PC-3 (cell line): ENCODE results near the gene ZNF3. TPM values are rescaled to one million over a fixed set of nuclear protein-coding genes. Genes with fewer than 3 reads are reported as not detected.

Experiments used
- ATAC-seq: fragments of 200-7000 bp; cut with Tn5 transposase; 2 replicates; pipeline ENCODE4 v1.9.1; 2020; ENCODE audit warnings: mild to moderate bottlenecking, moderate library complexity
- BruUV-seq: library from RNA; stranded (reverse); fragments of 400-500 nt; replicated peaks from 2 replicates; lab custom pipeline; 2021; lab: Mats Ljungman, UMichigan
- CTCF ChIA-PET: fragments of 300-600 bp; sonication (Branson Sonifier 250); formaldehyde crosslinking; loops from one replicate; lab custom pipeline; 2022; ENCODE audit warnings: antibody characterized with exemption; lab: Charles Lee
- POLR2A ChIA-PET: fragments of 300-600 bp; sonication (Branson Sonifier 250); formaldehyde crosslinking; loops from one replicate; lab custom pipeline; 2022; ENCODE audit warnings: antibody characterized with exemption; ENCODE audit not compliant: unreplicated experiment; lab: Charles Lee
- DNase-seq: peaks from one replicate; pipeline ENCODE4 v3.0.0-alpha.2; 2015
- H2AFZ ChIP-seq: fragments of 300-600 bp; sonication (generic); 2 replicates; pipeline ENCODE4 v1.6.0; 2016; ENCODE audit warnings: antibody characterized with exemption, low read length
- H3F3A ChIP-seq: fragments of 300-600 bp; sonication (generic); one replicate; pipeline ENCODE4 v1.6.0; 2017; ENCODE audit warnings: antibody characterized with exemption, low read length, control low read depth, mild to moderate bottlenecking; ENCODE audit not compliant: unreplicated experiment
- H3K27ac ChIP-seq: fragments of 300-600 bp; sonication (generic); 2 replicates; pipeline ENCODE4 v1.5.1; 2016; ENCODE audit warnings: mild to moderate bottlenecking, low read length
- H3K27me3 ChIP-seq: fragments of 300-600 bp; sonication (generic); 2 replicates; pipeline ENCODE4 v1.6.1; 2016; ENCODE audit warnings: low read length, mixed read lengths
- H3K36me3 ChIP-seq: fragments of 300-600 bp; sonication (generic); 2 replicates; pipeline ENCODE4 v1.6.1; 2016; ENCODE audit warnings: low read depth, mixed run types, low read length, mixed read lengths
- H3K4me1 ChIP-seq: fragments of 300-600 bp; sonication (generic); 2 replicates; pipeline ENCODE4 v1.5.1; 2016; ENCODE audit warnings: low read length; ENCODE audit not compliant: insufficient read depth
- H3K4me2 ChIP-seq: fragments of 300-600 bp; sonication (generic); 2 replicates; pipeline ENCODE4 v1.6.0; 2016; ENCODE audit warnings: low read length
- H3K4me3 ChIP-seq: fragments of 300-600 bp; sonication (generic); 2 replicates; pipeline ENCODE4 v1.5.1; 2016; ENCODE audit warnings: mild to moderate bottlenecking, low read length, mixed read lengths
- H3K79me2 ChIP-seq: fragments of 300-600 bp; sonication (generic); 2 replicates; pipeline ENCODE4 v1.6.1; 2017; ENCODE audit warnings: low read length, mixed read lengths
- H3K9ac ChIP-seq: fragments of 300-600 bp; sonication (generic); 2 replicates; pipeline ENCODE4 v1.6.0; 2016; ENCODE audit warnings: mild to moderate bottlenecking, low read length
- H3K9me2 ChIP-seq: fragments of 300-600 bp; sonication (generic); replicated peaks from 2 replicates; pipeline ENCODE4 v1.6.1; 2016; ENCODE audit warnings: mixed run types, low read length, mixed read lengths
- H3K9me3 ChIP-seq: fragments of 300-600 bp; sonication (generic); 2 replicates; pipeline ENCODE4 v1.6.1; 2016; ENCODE audit warnings: low read length, mixed read lengths
- H4K20me1 ChIP-seq: fragments of 300-600 bp; sonication (generic); 2 replicates; pipeline ENCODE4 v1.6.1; 2016; ENCODE audit warnings: low read length, mixed read lengths
- CTCF ChIP-seq: fragments of 300-600 bp; sonication (generic); conservative IDR thresholded peaks from 2 replicates; pipeline ENCODE4 v1.5.1; 2017; ENCODE audit warnings: antibody characterized with exemption, low read depth, mild to moderate bottlenecking, low read length
- EZH2 ChIP-seq: fragments of 300-600 bp; sonication (generic); IDR thresholded peaks from one replicate; pipeline ENCODE4 v1.6.1; 2017; ENCODE audit warnings: antibody characterized with exemption, mild to moderate bottlenecking, low read length; ENCODE audit not compliant: unreplicated experiment
- EZH2phosphoT487 ChIP-seq: fragments of 300-600 bp; sonication (generic); IDR thresholded peaks from 2 replicates; pipeline ENCODE4 v1.6.1; 2018; ENCODE audit warnings: mild to moderate bottlenecking, antibody characterized with exemption, low read length, borderline replicate concordance
- intact Hi-C: fragments of 100-400 bp; cut with micrococcal nuclease; formaldehyde crosslinking; loops from 2 replicates; pipeline ENCODE4 v1.9.0; 2023
- total RNA-seq: library from RNA; depleted of rRNA; stranded (reverse); fragments of >200 nt; gene quantifications from 2 replicates; pipeline ENCODE4 v1.2.3, GENCODE V29; 2014

The ZNF3 gene
- total RNA-seq, 1 experiment from 2014 or later, result 16.5 TPM

GRCh38 chr7:100061518-100062193, 19.9 kb downstream of the ZNF3 start:
- no peaks in the 10 kb centered on the region for H3K9me2 ChIP-seq
- no peaks in the 10 kb centered on the region for H3K9me3 ChIP-seq
- H3K27me3 ChIP-seq, result no peaks in the 10 kb centered on the region
- no peak overlapping the region for H3K9ac ChIP-seq
- H3K4me2 ChIP-seq, result no peak overlapping the region
- no peaks in the 10 kb centered on the region for H3K79me2 ChIP-seq
- no peaks in the 10 kb centered on the region for H4K20me1 ChIP-seq
- DNase-seq (no peak), ATAC-seq (no peak)
- TF ChIP-seq EZH2phosphoT487, result no peak
- no peak for TF ChIP-seq CTCF
- no peak for TF ChIP-seq EZH2
- no peaks in the 10 kb centered on the region for H3K36me3 ChIP-seq
- POLR2A ChIA-PET, result no interaction called here
- CTCF ChIA-PET, result no interaction called here
- no peaks in the 10 kb centered on the region for H3K4me1 ChIP-seq
- H3K27ac ChIP-seq, result no peak overlapping the region
- BruUV-seq, result no TSS peak
- H3F3A ChIP-seq, result no peaks in the 10 kb centered on the region
- no peak overlapping the region for H3K4me3 ChIP-seq
- intact Hi-C loops, result no loop called here
- H2AFZ ChIP-seq, result no peak overlapping the region

GRCh38 chr7:100059251-100059739, 22.2 kb downstream of the ZNF3 start:
- Histone ChIP-seq H3K4me1 (no peaks in the 10 kb centered on the region), H3K9me3 (no peaks in the 10 kb centered on the region), H3K27me3 (no peaks in the 10 kb centered on the region), H3K4me3 (no peak overlapping the region), H3K79me2 (no peaks in the 10 kb centered on the region), H4K20me1 (no peaks in the 10 kb centered on the region), H3K27ac (no peak overlapping the region), H3K36me3 (no peaks in the 10 kb centered on the region), H3F3A (no peaks in the 10 kb centered on the region), H3K4me2 (no peak overlapping the region), H2AFZ (no peak overlapping the region), H3K9me2 (no peaks in the 10 kb centered on the region), H3K9ac (no peak overlapping the region)
- ATAC-seq, result no peak
- no TSS peak for BruUV-seq
- ChIA-PET CTCF (no interaction called here), POLR2A (no interaction called here)
- DNase-seq, result no peak
- no peak for TF ChIP-seq EZH2phosphoT487
- no peak for TF ChIP-seq EZH2
- no peak for TF ChIP-seq CTCF
- intact Hi-C loops, result no loop called here

- TSS peak; percentile 6 for BruUV-seq
- Histone ChIP-seq H3K4me3 (no peak overlapping the region), H3K9me2 (no peaks in the 10 kb centered on the region), H3K36me3 (no peaks in the 10 kb centered on the region), H3K27me3 (no peaks in the 10 kb centered on the region), H3K27ac (no peak overlapping the region), H3K4me2 (no peak overlapping the region), H3F3A (no peaks in the 10 kb centered on the region), H3K79me2 (no peaks in the 10 kb centered on the region), H2AFZ (no peak overlapping the region), H4K20me1 (no peaks in the 10 kb centered on the region), H3K4me1 (no peaks in the 10 kb centered on the region), H3K9me3 (no peaks in the 10 kb centered on the region), H3K9ac (no peak overlapping the region)
- TF ChIP-seq CTCF, result no peak
- TF ChIP-seq EZH2, result no peak
- TF ChIP-seq EZH2phosphoT487, result no peak
- ATAC-seq (no peak), DNase-seq (no peak)
- ChIA-PET CTCF (no interaction called here), POLR2A (interaction anchor here (0.5 kb wide), 1 partner anchor 101 kb away, joined by 21 read pairs; no protein-coding TSS in a partner anchor)
- intact Hi-C loops, result no loop called here
Observed at GRCh38 chr7:100057006-100057405, 24.5 kb downstream of the ZNF3 start.
